T47D (cell line): ENCODE results near the gene RNF141.

ENCODE experiments used
- DNase-seq, 2 experiments: peaks; one replicate each; pipeline versions ENCODE4 v3.0.0 to v3.0.0-alpha.2; 2011 to 2012; ENCODE audit warnings: low read depth in 1 of 2, low spot score in 1 of 2
- JUND ChIP-seq: IDR thresholded peaks from 2 replicates; pipeline ENCODE4 v1.6.1; 2012; ENCODE audit warnings: low read depth
- in situ Hi-C: cut with HindIII; loops from 2 replicates; pipeline ENCODE4 v1.10.0; 2016; ENCODE audit warnings: low sequenced_read_pairs, low pct_unique_long_range_greater_than_20kb

Gene RNF141

DNA sequence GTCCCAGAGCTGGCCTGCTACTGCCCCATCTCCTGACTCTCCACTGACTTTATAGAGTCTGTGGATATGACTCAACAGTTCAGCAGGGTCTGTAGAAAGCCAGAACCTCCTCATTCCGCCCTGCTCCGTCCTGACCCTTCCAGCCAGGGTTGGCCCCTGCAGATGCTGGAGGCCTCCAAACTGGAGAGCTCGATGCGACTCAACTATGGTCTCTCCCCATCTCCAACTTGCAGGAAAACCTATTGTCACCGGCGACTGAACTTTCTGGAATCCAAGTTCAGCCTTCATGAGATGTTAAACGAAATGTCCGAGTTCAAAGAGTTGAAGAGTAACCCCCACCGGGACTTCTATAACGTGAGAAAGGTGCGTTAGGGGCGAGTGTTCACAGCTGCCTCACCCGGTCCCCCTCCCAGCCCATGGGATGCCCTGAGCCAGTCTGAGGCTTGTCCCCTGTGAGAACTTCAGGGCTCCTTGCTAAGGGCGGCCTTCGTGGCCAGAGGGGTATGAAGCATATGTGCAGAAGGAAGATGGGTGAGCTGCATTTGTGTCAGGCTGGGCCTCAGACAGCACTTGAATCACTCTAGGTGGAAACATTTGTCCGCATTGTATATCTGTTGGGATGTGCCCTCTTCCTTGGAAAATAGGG lies 53.9 kb downstream of the RNF141 start:
- TF ChIP-seq JUND = no peak
- no peak for DNase-seq
- in situ Hi-C loops = no loop called here

DNA sequence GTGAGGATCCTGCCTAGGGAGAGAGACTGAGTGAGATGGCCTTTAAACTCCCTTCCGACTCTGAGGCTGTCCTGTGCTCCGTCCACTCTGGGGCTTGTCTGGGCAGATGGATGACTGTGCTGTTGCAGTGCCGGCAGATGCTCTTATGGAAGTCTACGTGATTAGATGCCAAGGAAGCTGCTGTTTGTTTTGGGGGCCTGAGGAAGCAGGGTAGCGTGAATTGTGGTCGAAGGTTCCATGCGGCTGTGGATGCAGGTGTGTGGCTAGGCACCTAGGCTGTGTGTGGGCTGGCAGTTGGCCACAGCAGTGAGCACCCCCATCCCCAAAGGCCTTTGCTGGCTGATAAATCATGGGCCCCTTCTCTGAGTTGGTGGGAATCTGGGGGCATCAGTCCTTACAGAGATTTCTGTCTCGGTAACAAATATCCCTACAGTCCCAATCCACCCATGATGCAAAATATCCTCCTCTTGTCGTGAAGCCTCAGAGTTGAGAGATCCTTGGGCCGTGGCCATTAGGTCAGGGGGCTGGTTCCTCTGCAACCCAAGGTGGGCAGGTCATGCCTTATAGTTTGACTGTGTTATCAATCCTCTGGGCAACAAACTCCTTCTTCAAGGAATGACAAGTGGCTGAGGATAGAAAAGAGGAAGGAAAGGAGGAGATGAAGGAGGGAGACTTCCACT lies 54.7 kb downstream of the RNF141 start:
- no peak for TF ChIP-seq JUND
- in situ Hi-C loops = no loop called here
- no peak for DNase-seq

DNA sequence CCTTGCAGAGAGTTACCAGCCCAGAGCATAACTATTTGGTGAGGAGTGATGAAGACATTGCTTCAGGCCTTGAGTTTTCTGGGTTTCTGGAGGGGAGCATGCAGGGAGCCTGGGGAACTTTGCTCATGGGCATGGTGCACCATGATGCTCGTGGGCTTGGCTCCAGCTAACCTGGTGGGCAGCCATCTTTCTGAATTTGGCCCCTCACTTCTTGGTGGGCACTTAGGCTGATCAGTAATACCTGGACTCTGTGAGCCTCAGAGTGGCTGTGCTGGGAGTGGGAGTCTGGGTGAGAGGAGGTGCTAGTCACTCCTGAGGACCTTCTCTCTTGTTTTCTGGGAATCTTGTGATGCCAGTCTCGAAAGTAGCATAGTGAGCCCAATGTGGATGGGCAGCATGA lies 55.3 kb downstream of the RNF141 start:
- in situ Hi-C loops = no loop called here
- TF ChIP-seq JUND = no peak
- DNase-seq = no peak

DNA sequence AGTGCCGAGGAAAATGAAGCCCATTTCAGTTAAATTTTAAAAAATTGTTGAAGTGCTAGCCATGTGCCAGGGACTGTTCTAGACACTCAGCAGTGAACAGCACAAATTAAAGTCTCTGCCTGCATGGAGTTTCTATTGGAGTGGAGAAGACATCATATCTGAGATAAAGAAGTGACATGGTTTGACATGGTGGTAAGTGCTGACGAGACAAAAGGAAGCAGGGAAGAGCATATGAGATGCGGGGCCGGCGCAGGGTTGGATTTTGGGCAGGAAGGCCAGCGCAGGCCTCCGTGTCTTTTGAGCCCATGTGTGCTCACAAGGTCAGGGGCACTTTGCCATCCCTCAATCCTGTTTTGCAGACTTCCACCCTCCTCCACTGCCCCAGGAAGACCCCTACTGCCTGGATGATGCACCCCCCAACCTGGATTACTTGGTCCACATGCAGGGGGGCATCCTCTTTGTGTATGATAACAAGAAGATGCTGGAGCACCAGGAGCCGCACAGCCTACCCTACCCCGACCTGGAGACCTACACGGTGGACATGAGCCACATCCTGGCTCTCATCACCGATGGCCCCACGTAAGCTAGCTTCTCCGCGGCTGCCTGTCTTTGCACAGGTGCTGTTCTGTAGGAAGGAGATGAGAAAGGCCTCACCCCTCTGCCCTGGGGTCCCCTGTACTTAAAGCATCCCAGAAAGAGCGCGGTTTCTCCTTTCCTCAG lies 56.4 kb downstream of the RNF141 start:
- in situ Hi-C loops = no loop called here
- TF ChIP-seq JUND = no peak

GRCh38 chr11:10483584-10483983 lies 57.4 kb downstream of the RNF141 start:
- in situ Hi-C loops = no loop called here
- no peak for DNase-seq
- TF ChIP-seq JUND = no peak

More for the DNA sequence above, 56.4 kb downstream of the RNF141 start:
- DNase-seq = no peak

DNA sequence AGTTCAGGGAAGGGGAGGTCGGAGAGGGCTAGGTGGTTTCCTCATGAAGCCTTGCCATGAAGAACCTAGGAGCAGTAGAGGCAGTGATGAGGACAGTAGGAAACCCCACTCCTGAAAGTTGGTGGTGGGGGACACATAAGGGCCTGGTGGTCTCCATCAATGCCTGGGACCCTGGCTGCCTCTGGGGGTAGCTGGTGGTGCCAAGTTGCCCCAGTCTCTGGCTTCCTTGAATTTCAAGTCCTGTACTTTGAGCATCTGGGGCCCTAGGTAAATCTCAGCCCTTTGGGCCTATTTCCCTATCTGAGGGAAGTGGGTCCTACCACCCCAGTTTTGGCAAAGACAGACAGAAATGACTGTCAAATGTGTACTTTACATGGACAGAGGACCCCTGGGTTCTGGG lies 57.8 kb downstream of the RNF141 start:
- DNase-seq = no peak
- no peak for TF ChIP-seq JUND
- in situ Hi-C loops = no loop called here

GRCh38 chr11:10481560-10482349 lies 59.2 kb downstream of the RNF141 start:
- no peak for DNase-seq
- no peak for TF ChIP-seq JUND
- in situ Hi-C loops = no loop called here

- TF ChIP-seq JUND = no peak
- in situ Hi-C loops = no loop called here
Measured at GRCh38 chr11:10480760-10481159, 60.2 kb downstream of the RNF141 start.

DNA sequence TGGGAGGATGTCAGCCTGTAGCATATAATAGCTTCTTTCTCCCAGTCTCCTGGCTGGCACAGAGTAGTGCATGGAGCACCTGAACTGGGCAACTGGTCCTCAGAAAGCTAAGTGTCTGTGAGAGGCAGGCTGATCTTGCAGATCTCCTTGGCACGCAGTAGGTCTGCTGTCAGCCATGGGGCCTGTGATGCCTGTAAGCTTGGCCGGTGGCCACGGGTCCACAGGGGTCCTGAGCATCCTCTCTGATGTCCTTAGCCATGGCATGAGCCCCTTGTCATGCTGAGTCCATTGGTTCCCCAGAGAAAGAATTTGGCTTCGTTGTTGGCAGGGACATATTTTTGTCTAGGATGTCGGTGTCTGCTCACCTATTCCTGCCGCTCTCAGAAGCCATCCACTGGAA lies 61.0 kb downstream of the RNF141 start:
- DNase-seq = no peak
- TF ChIP-seq JUND = no peak
- in situ Hi-C loops = no loop called here

More at GRCh38 chr11:10480760-10481159, 60.2 kb downstream of the RNF141 start:
- no peak for DNase-seq

- TF ChIP-seq JUND = no peak
- in situ Hi-C loops = no loop called here
- DNase-seq = no peak
Measured at GRCh38 chr11:10478574-10479550, 62.1 kb downstream of the RNF141 start.

- TF ChIP-seq JUND = no peak
- in situ Hi-C loops = no loop called here
- no peak for DNase-seq
Measured at GRCh38 chr11:10478066-10478465, 62.9 kb downstream of the RNF141 start.

- TF ChIP-seq JUND = no peak
- in situ Hi-C loops = no loop called here
- DNase-seq = no peak
Measured at GRCh38 chr11:10477690-10478046, 63.3 kb downstream of the RNF141 start.
